Caco-2 (cell line): Measurements from ENCODE around the gene ZBTB43. TPM values are rescaled to one million over a fixed set of nuclear protein-coding genes. Genes with fewer than 3 reads are reported as not detected.

Experiments
- BruUV-seq: library from RNA; stranded (reverse); fragments of 400-500 nt; replicated peaks from 2 replicates; lab custom pipeline; 2021; lab: Mats Ljungman, UMichigan
- CTCF ChIA-PET: fragments of 300-600 bp; sonication (Branson Sonifier 250); formaldehyde crosslinking; loops from one replicate; lab custom pipeline; 2022; ENCODE audit warnings: antibody characterized with exemption; lab: Charles Lee
- POLR2A ChIA-PET: fragments of 300-600 bp; sonication (Branson Sonifier 250); formaldehyde crosslinking; loops from one replicate; lab custom pipeline; 2022; ENCODE audit warnings: antibody characterized with exemption; lab: Charles Lee
- DNase-seq, 2 experiments: peaks; one replicate each; pipeline versions ENCODE4 v3.0.0 to v3.0.0-alpha.2; 2020 to 2022
- H3K27me3 ChIP-seq: replicated peaks from 2 replicates; pipeline ENCODE4 v1.6.0; 2011; ENCODE audit warnings: low read length; ENCODE audit not compliant: control insufficient read depth, insufficient read depth
- H3K36me3 ChIP-seq: 2 replicates; pipeline ENCODE4 v1.5.1; 2011; ENCODE audit warnings: low read length; ENCODE audit not compliant: control insufficient read depth, insufficient read depth
- H3K4me1 ChIP-seq: fragments of 250-450 bp; sonication (Bioruptor Pico); 2 replicates; pipeline ENCODE4 v1.5.1; 2020; ENCODE audit warnings: mild to moderate bottlenecking
- H3K4me3 ChIP-seq: 2 replicates; pipeline ENCODE4 v1.5.1; 2011; ENCODE audit warnings: low read depth, mild to moderate bottlenecking, control low read depth, low read length
- H3K9me3 ChIP-seq: fragments of 250-450 bp; sonication (Bioruptor Pico); 2 replicates; pipeline ENCODE4 v1.5.1; 2020; ENCODE audit warnings: mild to moderate bottlenecking, moderate library complexity
- H3K27ac Mint-ChIP-seq: one replicate; pipeline ENCODE4 v1.8.0; 2022; ENCODE audit warnings: mixed read lengths; ENCODE audit not compliant: unreplicated experiment
- H3K27me3 Mint-ChIP-seq: one replicate; pipeline ENCODE4 v1.8.0; 2022; ENCODE audit warnings: mixed read lengths; ENCODE audit not compliant: insufficient read depth, unreplicated experiment
- H3K36me3 Mint-ChIP-seq: one replicate; pipeline ENCODE4 v1.8.0; 2022; ENCODE audit warnings: mild to moderate bottlenecking, mixed read lengths; ENCODE audit not compliant: insufficient read depth, unreplicated experiment
- H3K4me1 Mint-ChIP-seq: one replicate; pipeline ENCODE4 v1.8.0; 2022; ENCODE audit warnings: low read depth, mixed read lengths; ENCODE audit not compliant: unreplicated experiment
- H3K4me3 Mint-ChIP-seq: one replicate; pipeline ENCODE4 v1.8.0; 2022; ENCODE audit warnings: mild to moderate bottlenecking, moderate library complexity, mixed read lengths; ENCODE audit not compliant: unreplicated experiment
- H3K9me3 Mint-ChIP-seq: one replicate; pipeline ENCODE4 v1.8.0; 2022; ENCODE audit warnings: mixed read lengths; ENCODE audit not compliant: unreplicated experiment
- CTCF ChIP-seq, 2 experiments: fragments of 200-600 bp in 1 of 2; IDR thresholded peaks; 1 replicate in 1 of 2; 2 replicates in 1 of 2; pipeline versions ENCODE4 v1.5.1 to v1.8.0; 2011 to 2022; ENCODE audit warnings: antibody characterized with exemption in 1 of 2, control low read depth in 1 of 2, inconsistent platforms in 1 of 2, low read depth in 1 of 2, low read length in 1 of 2, mild to moderate bottlenecking in 1 of 2, moderate library complexity in 1 of 2; ENCODE audit not compliant: insufficient read depth in 1 of 2, severe bottlenecking in 1 of 2, unreplicated experiment in 1 of 2
- intact Hi-C: fragments of 100-400 bp; cut with micrococcal nuclease; formaldehyde crosslinking; loops from one replicate; pipeline ENCODE4 v1.10.0; 2022; ENCODE audit not compliant: unreplicated experiment
- total RNA-seq: library from RNA; stranded (reverse); gene quantifications from 2 replicates; pipeline ENCODE4 v1.2.3, GENCODE V29; 2022

ZBTB43 gene
- total RNA-seq, 1 experiment from 2014 or later, result 18.5 TPM

DNA sequence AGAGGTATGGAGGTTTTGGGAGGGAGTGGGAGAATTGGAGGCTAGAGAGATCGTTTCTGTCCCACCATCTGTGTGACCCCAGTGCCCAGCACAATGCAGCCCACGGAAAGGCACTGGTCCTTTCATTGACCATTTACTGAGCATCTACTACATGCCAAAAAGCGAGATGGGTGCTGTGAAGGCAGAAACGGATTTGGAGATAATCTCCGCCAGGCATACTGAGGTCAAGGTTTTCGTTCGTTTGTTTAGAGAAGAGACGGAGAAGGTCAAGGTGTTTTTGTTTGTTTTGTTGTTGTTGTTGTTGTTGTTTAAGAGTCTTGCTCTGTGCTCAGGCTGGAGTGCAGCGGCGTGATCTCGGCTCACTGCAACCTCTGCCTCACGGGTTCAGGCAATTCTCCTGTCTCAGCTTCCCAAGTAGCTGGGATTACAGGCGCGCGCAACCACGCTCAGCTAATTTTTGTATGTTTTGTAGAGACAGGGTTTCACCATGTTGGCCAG, 593 bp upstream of the ZBTB43 start:
- POLR2A ChIA-PET, result interaction anchor here (0.6 to 1.0 kb wide), 2 partner anchors 23 to 136 kb away, joined by 3 to 4 read pairs; no protein-coding TSS in a partner anchor
- Histone ChIP-seq H3K27me3 (no peaks in the 10 kb centered on the region), H3K4me1 (peaks cover 5% of the 10 kb centered on the region; the same call in 1 of the 2 replicates), H3K36me3 (no peaks in the 10 kb centered on the region), H3K4me3 (peak overlapping the region; percentile 89), H3K9me3 (no peaks in the 10 kb centered on the region)
- intact Hi-C loops, result no loop called here
- peak overlapping the region; percentile 85 for H3K4me3 Mint-ChIP-seq
- DNase-seq, result no peak
- CTCF ChIA-PET, result interaction anchor here (0.7 to 1.0 kb wide), 4 partner anchors 22 to 114 kb away, joined by 3 read pairs; no protein-coding TSS in a partner anchor
- H3K36me3 Mint-ChIP-seq, result peaks cover 19% of the 10 kb centered on the region
- H3K27me3 Mint-ChIP-seq, result no peaks in the 10 kb centered on the region
- BruUV-seq, result TSS peak; percentile 88
- peaks cover 25% of the 10 kb centered on the region for H3K4me1 Mint-ChIP-seq
- no peaks in the 10 kb centered on the region for H3K9me3 Mint-ChIP-seq
- H3K27ac Mint-ChIP-seq, result peak overlapping the region; percentile 91
- no peak for TF ChIP-seq CTCF (IDR thresholded peaks at IDR 0.05; ENCODE audit: insufficient read depth in 1 of 2, low read depth in 1 of 2, low read length in 1 of 2, severe bottlenecking in 1 of 2, unreplicated experiment in 1 of 2)

GRCh38 chr9:126805554-126806262, 868 bp downstream of the ZBTB43 start:
- Histone ChIP-seq H3K4me3 (peak overlapping the region; percentile 89), H3K36me3 (no peaks in the 10 kb centered on the region), H3K4me1 (peaks cover 5% of the 10 kb centered on the region; the same call in 1 of the 2 replicates), H3K9me3 (no peaks in the 10 kb centered on the region), H3K27me3 (no peaks in the 10 kb centered on the region)
- CTCF ChIA-PET, result no interaction called here
- Mint-ChIP-seq H3K36me3 (peaks cover 19% of the 10 kb centered on the region), H3K4me3 (peak overlapping the region; percentile 85), H3K9me3 (no peaks in the 10 kb centered on the region), H3K27me3 (no peaks in the 10 kb centered on the region), H3K4me1 (peaks cover 25% of the 10 kb centered on the region), H3K27ac (peak overlapping the region; percentile 91)
- intact Hi-C loops, result no loop called here
- BruUV-seq, result no TSS peak
- POLR2A ChIA-PET, result no interaction called here
- no peak for TF ChIP-seq CTCF (IDR thresholded peaks at IDR 0.05; ENCODE audit: insufficient read depth in 1 of 2, low read depth in 1 of 2, low read length in 1 of 2, severe bottlenecking in 1 of 2, unreplicated experiment in 1 of 2)
- peak; percentile 70 to 75 for DNase-seq

- Histone ChIP-seq H3K4me1 (peaks cover 5% of the 10 kb centered on the region; the same call in 1 of the 2 replicates), H3K4me3 (no peak overlapping the region; the same call in 1 of the 2 replicates), H3K9me3 (no peaks in the 10 kb centered on the region), H3K27me3 (no peaks in the 10 kb centered on the region), H3K36me3 (no peaks in the 10 kb centered on the region)
- ChIA-PET POLR2A (no interaction called here), CTCF (no interaction called here)
- Mint-ChIP-seq H3K9me3 (no peaks in the 10 kb centered on the region), H3K4me3 (peak overlapping the region; percentile 85), H3K27ac (peak overlapping the region; percentile 91), H3K36me3 (peaks cover 19% of the 10 kb centered on the region), H3K4me1 (peaks cover 25% of the 10 kb centered on the region), H3K27me3 (no peaks in the 10 kb centered on the region)
- intact Hi-C loops, result no loop called here
- no peak for TF ChIP-seq CTCF (IDR thresholded peaks at IDR 0.05; ENCODE audit: insufficient read depth in 1 of 2, low read depth in 1 of 2, low read length in 1 of 2, severe bottlenecking in 1 of 2, unreplicated experiment in 1 of 2)
- no peak for DNase-seq
- no TSS peak for BruUV-seq
These were observed 1.5 kb downstream of the ZBTB43 start for GRCh38 chr9:126806336-126806735.
